Measurements from ENCODE around the gene SHROOM4. TPM values are rescaled to one million over a fixed set of nuclear protein-coding genes. Genes with fewer than 3 reads are reported as not detected.
A peak's percentile ranks its signal among the peaks of the same experiment; 100 is the strongest.

SHROOM4 gene
- total RNA-seq, 1 experiment from 2014 or later = not detected

DNA sequence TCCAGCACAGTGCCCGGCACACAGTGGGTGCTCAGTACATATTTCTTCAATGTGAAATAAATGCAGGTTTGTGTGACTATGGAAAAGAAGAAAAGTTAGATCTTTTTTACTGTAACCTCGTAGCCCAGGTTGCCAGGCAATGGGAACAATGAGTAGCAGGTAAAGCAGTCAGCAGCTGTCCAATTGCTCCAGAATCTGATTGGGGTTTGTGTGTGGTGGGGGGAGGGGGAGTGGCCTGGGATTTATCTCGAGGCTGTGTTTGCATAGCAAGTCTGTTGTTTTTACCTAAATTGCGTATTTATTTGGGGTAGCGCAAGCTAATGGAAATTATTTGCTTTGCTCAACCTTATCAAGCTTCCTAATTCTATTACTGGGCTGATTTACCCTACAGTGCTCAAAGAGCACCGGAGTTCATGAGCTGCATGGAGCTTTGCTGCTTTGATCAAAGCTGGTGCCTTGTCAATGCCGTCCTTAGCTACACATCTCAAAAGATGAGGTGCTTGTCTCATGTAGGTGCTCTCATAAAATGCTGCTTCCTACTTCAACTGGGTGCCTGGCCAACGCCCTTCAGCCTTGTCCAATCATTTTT lies 198.3 kb downstream of the SHROOM4 start:
- no peak for DNase-seq (ENCODE audit: low spot score)

DNA sequence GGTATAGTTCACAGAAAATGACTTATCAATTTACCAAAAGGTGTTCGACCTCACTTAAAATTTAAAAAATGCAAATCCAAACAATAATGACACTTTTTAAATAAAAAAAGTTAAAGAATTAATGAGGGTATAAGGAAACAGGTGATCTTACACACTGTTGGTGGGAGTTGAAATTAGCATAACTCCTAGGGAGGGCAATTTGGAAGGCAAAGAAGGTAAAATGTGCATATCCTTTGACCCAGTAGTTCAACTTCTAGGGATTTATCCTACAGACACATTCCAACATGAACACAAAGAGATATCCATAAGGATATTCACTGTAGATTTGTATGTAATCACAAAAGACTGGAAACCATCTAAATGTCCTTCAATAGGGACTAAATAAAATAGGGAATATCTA lies 199.5 kb downstream of the SHROOM4 start:
- no peak for DNase-seq (ENCODE audit: low spot score)

DNA sequence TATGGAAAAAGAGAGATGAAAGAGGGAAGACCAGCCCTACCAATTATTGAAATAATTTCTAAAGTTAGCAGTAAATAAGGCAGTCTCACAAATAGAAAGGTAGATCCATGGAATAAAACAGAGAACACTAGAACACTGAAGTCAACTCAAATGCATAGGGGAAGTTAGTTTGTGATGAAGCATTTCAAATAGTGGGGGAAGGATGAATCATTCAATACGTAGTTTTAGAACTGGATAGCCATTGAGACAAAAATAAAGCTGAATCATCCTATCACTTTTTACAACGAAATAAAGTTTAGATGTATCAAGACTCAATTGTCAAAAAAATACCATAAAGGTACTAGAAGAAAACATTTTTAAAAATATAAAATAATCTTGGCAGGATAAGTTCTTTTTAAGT lies 200.1 kb downstream of the SHROOM4 start:
- DNase-seq (ENCODE audit: low spot score) = no peak

GRCh38 chrX:50609796-50610195 lies 204.2 kb downstream of the SHROOM4 start:
- no peak for DNase-seq (ENCODE audit: low spot score)

DNA sequence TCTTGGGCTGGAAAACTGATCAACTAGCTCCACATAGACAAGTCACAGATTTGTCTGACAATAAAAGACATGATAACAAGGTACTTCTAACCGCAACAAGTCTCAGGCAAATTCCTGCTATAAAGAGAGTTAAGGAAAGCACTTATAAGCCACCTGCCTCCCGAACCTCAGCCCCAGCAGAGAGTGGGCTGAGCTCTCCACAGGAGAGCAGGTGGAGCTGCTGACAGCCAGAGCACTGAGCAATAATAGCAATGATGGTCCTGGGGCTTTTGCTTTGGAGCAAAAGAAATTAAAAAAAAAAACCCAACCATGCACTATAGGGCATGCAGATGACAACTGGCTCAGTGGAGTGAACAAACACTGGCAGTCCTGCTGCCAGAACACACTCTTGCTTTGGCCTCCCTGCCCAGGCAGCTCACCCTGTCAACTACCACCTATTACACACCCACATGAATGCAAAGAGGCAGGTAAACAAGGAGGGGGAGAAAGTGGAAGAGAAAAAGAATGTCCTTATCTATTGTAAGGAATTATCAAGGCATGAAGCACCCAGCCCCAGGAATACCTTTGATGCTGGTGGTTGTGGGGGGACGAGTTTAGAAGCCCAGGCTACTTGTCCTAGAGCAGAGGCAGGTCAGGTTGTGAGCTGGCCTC lies 207.6 kb downstream of the SHROOM4 start:
- DNase-seq (ENCODE audit: low spot score) = no peak

DNA sequence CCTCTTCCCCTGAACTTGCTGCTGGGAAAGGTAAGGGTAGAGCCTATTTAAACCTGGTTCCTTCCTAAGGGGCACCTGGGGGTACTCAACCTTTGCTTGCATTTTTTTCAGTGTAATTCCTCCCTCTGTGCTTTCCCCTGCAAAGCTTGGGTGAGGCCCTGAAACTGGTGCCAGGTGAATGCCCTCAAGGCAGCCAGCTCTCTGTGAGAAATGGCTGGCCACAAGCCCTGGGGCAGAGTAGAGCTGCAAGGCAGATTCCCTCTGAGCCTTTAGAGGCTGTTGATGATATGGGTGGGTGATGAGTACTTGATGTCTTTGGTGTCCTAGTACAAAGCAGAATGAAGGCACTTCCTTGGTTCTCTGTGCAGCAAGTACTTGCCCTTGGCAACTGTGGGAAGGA lies 217.9 kb downstream of the SHROOM4 start:
- DNase-seq (ENCODE audit: low spot score) = no peak

DNA sequence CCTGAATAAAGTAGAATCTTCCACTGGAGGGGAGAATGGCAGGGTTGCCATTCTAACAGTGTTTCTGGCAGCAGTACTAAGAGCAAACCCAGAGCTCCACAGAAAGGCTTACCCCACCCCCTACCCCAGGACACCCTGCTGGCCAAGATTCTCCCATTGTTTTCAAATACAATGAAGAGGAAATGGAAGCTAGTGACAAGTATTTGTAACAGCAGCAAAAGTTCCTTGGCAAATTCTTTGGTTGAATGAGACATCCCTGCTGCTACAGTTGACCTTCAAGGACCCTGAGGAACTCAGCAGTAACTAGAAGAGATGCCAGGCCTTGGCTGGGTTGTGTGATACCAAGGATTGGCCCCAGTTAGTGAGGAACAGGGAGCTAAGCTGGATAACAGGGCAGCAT lies 219.2 kb downstream of the SHROOM4 start:
- DNase-seq (ENCODE audit: low spot score) = no peak

DNA sequence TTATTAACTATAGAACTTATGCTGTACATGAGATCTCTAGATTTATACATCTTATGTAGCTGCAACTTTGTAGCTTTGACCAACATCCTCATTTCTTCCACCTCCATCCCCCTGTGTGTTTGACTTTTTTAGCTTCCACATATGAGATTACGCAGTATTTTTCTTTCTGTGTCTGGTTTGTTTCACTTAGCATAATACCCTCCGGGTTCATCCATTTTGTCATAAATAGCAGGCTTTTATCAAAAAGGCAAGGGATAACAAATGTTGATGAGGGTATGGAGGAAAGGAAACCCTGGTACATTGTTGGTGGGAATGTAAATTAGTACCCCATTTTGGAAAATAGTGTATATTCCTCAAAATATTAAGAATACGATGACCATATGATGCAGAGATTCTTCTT lies 227.0 kb downstream of the SHROOM4 start:
- DNase-seq (ENCODE audit: low spot score) = no peak

DNA sequence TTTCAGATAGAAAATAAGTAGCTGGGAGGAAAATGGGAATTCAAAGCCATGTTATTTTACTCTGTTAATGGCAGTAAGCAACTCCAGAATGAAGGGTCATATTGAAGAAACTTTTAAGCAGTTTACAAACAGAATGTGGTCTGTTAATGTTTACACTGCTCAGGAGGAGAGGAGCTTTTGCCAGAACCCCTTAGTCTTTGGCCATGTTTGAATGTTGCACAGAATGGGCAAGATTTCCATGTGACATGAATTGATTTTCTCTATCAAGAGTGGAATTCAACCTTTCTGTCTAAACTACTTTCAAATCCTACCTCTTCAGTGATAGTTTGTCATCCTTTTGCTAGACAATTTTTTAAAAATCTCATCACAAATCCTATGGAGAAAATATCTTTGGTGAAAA lies 227.6 kb downstream of the SHROOM4 start:
- DNase-seq (ENCODE audit: low spot score) = no peak

- no peak for DNase-seq (ENCODE audit: low spot score)
These were observed 232.6 kb downstream of the SHROOM4 start for GRCh38 chrX:50581405-50581804.

DNA sequence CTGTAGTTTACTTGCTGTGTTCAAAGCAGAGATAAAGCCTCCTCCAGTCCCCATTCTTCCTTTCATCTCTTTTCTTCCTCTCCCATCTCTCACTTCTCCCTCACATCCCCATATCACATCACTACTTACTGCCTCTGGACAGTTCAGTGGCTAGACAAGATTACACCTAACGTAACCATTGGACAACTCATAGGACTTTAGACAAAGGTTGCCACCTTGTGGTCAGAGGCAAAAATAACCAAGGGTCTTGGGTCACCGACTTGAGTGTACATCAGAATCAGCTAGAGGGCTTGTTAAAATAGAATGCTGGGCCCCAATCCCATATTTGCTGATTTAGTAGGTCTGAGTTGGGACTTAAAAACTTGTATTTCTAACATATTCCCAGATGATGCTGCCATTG lies 234.0 kb downstream of the SHROOM4 start:
- peak; percentile 24 for DNase-seq (ENCODE audit: low spot score)

DNA sequence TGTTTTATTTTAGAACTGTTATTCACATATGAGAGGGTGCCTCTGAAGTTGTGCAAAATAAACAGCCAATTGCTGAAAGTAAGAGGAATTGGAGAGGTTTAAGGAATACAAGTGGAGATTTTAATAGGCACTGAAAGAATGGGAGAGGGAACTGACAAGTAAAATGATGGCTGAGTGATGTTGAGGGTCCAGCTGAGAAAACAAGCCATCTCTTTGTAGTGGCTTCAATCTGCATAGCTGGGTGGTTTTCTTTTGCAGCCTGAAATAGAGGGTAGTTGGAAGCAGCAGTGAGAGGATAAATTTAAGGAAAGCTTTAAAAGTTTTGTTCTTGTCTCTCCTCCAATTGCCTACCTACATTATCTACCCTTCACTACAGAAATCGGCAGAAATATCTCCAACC lies 236.7 kb downstream of the SHROOM4 start:
- no peak for DNase-seq (ENCODE audit: low spot score)

- DNase-seq (ENCODE audit: low spot score) = no peak
These were observed 246.4 kb downstream of the SHROOM4 start for GRCh38 chrX:50567636-50568035.

DNA sequence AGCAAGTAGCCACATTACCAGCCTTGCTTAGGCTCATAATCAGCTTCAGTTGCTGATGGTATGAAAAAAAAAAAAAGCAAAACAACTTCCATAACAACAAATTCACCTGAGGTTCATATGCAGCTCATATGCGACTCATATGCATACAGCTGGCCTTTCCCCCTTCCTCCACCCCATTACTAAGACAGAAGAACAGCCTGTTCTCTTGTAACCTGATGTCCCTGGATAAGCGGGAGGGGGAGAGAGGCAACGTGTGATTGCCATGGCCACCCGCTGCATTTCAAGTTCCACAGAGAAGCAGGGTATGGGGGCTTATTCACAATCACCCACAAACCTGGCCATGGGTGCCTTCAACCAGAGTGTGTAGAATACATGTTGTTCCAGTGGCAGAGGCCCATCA lies 248.3 kb downstream of the SHROOM4 start:
- no peak for DNase-seq (ENCODE audit: low spot score)

Other genes with a start within 250 kb of the SHROOM4 start
- gene BMP15, start 96.5 kb upstream of the SHROOM4 start, total RNA-seq (2014; rRNA removed; shearing (Covaris generic)) = not detected in 2 replicates

All from A172 (cell line).